LNCAP (cell line): ENCODE results near the gene BACH2.

ENCODE experiments used
- CTCF ChIP-seq: fragments of 450-650 bp; IDR thresholded peaks from 2 replicates; pipeline ENCODE4 v1.5.1; 2017; ENCODE audit warnings: mild to moderate bottlenecking

BACH2 gene

GRCh38 chr6:90314514-90314913, 17.9 kb upstream of the BACH2 start:
- no peak for TF ChIP-seq CTCF

GRCh38 chr6:90311569-90311968, 14.9 kb upstream of the BACH2 start:
- TF ChIP-seq CTCF = no peak

GRCh38 chr6:90305800-90306448, 9.3 kb upstream of the BACH2 start:
- no peak for TF ChIP-seq CTCF

- TF ChIP-seq CTCF = no peak
Measured at GRCh38 chr6:90304308-90304707, 7.7 kb upstream of the BACH2 start.

- TF ChIP-seq CTCF = no peak
Measured at GRCh38 chr6:90303039-90303438, 6.4 kb upstream of the BACH2 start.

- TF ChIP-seq CTCF = peak; percentile 15; the same call in 1 of the 2 replicates
Measured at GRCh38 chr6:90302320-90302719, 5.7 kb upstream of the BACH2 start.

- TF ChIP-seq CTCF = no peak
Measured at GRCh38 chr6:90301816-90302215, 5.2 kb upstream of the BACH2 start.

GRCh38 chr6:90298459-90299053, 1.9 kb upstream of the BACH2 start:
- TF ChIP-seq CTCF = no peak
